Metanephros (tissue), 2 donors: ENCODE data around the gene ANKRD13A. TPM values are rescaled to one million over a fixed set of nuclear protein-coding genes. Genes with fewer than 3 reads are reported as not detected.

Experiments used
- small RNA-seq: library from RNA; depleted of rRNA; stranded (forward); fragments of <200 nt; gene quantifications from one replicate; pipeline ENCODE3, GENCODE V24; 2014; ENCODE audit warnings: low replicate concordance
- total RNA-seq: library from RNA; depleted of rRNA; stranded (reverse); fragments of >200 nt; gene quantifications from one replicate; pipeline ENCODE4 v1.2.3, GENCODE V29; 2014

Gene ANKRD13A
- 45.1 TPM for total RNA-seq

DNA sequence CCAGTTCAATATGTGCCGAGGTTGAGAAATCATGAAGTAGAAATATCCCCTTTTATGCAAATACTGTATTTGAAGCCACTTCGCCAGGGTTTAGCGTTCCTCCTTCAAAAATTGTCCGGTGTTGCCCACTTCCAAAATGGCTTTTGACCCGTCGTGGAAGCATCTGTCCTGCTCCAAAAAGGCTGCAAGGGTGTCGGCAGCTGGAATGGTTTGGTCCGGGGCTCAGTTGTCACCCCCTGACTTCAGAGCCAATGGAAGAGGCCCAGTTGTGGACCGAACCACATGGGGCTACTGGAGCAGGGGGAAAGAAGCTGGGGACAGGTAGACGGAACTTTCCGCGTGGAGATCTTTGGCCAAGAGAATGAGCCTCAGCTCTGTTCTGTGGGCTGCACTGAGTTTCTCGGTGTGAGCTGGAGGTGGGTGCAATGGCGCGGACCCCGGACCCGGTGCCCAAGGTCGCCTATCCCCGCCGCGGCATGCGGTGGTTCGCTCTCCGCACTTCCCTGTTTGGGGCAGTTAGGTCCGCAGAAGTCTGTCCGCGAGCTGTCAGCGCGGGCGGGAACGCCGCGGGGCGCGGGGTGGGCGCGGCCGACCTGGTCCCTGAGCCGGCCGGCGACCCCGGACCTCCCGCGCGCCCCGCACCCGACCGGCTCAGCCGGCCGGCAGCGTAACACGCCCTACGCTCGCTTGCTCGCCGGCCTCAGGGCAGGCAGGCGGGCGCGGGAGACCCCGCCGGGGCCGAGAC, at the start of gene ANKRD13A:
Gene ANKRD13A (plus strand): TSS at position 527 of the 745 bp plus-strand sequence. CDS start 259 bp downstream, outside the sequence.

DNA sequence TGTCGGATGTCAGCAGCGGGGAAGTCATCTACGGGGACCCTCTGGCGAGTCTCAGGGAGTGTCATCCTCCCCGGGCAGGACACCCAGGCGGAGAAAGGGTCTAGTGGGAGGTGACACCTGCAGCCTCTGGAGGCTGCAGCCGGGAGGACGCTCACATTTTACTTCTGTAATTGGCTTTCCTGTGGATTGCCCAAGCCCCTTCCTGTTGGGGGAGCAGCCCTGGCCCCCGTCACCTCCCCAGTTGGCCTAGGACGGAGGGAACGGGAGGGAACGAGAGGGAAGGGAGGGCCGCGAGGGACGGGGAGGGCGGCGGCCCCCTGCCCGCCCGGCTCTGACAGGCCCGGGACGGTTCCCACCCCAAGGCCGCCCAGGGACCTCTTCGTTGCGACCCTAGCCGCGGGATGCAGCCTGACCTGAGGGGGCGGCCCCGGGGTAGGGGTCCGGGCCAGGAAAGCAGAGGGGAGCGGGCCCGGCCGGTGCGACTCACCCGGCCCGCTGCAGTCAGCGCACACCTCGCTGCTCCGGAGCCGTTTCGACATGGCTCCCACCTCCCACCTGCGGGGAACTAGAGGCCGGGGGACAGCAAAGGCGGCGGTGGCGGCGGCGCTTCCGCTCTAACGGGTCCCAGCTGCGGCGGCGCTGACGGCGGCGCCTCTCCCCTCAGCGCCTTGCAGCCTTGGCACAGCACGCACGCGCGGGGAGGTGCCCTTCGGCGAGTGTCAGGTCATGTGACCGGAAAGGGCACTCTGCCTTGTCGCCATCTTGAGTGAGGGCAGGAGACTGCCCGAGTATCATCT, 3.3 kb upstream of the ANKRD13A start, which contains the start of gene GIT2:
Gene GIT2 (minus strand): TSS at position 683 of the 797 bp plus-strand sequence. CDS start 144 bp downstream, at position 539.

GRCh38 chr12:110048242-110049027, 49.2 kb downstream of the ANKRD13A start, which contains the start of gene C12orf76:
TSS of gene C12orf76 (minus strand) at chr12:110048522. CDS start at chr12:110048495, 27 bp downstream.

Small RNA genes within 50 kb of the gene (small RNA-seq; reads per million reads assigned to genes)
- not detected for gene AC007546.2

Other genes starting within 250 kb of the ANKRD13A start
- 13.9 TPM for gene TRPV4, start 166.0 kb upstream of the ANKRD13A start, total RNA-seq
- 37.0 TPM for gene GLTP, start 118.9 kb upstream of the ANKRD13A start, total RNA-seq
- gene TCHP, start 99.2 kb upstream of the ANKRD13A start, total RNA-seq: 13.8 TPM
- 48.7 TPM for gene GIT2, start 3.1 kb upstream of the ANKRD13A start, total RNA-seq
- gene C12orf76, start 49.1 kb downstream of the ANKRD13A start, total RNA-seq: 23.6 TPM
- 15.4 TPM for gene IFT81, start 124.9 kb downstream of the ANKRD13A start, total RNA-seq